NCI-H446 (cell line): Measurements from ENCODE around the gene RNF13.
A peak's percentile ranks its signal among the peaks of the same experiment; 100 is the strongest.

ENCODE experiments used
- DNase-seq, 2 experiments: peaks; one replicate each; lab custom pipeline; 2025; lab: John Stamatoyannopoulos, UW

Gene RNF13, protein sequence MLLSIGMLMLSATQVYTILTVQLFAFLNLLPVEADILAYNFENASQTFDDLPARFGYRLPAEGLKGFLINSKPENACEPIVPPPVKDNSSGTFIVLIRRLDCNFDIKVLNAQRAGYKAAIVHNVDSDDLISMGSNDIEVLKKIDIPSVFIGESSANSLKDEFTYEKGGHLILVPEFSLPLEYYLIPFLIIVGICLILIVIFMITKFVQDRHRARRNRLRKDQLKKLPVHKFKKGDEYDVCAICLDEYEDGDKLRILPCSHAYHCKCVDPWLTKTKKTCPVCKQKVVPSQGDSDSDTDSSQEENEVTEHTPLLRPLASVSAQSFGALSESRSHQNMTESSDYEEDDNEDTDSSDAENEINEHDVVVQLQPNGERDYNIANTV

DNA sequence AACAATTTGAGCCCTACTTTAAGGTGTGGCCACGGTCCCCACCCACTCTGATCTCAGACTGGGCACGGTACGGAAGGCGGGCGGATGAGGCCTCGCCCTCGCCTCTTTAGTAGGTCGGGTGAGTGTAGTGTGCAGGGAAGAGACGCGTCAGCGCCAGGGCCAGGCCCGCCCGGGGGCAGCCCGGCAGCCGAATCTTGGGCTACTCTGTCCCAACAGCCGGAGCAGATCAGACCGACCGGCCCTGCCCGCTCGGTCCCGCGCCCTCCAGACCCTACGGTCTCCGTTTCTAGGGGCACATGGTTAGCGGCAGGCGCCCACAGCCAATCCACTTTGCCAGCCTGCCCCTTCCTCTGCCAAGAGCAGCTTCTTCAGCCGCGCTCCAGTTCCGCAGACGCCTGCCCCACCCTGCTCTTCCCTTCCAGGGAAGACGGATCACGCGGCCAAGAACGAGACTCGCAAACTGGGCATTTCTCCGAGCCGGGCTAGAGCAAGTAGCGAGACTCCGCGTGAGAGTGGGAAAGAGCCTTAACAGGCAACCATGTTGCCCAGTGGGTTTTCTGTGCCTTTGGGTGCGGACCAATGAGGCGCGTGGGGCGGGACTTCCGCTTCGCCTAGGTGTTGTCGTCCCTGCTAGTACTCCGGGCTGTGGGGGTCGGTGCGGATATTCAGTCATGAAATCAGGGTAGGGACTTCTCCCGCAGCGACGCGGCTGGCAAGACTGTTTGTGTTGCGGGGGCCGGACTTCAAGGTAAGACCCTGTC is at the start of gene RNF13:
RNF13 (plus strand) TSS at position 610 of the 761 bp plus-strand sequence. CDS start 32,812 bp downstream, outside the sequence.
- DNase-seq: peak; percentile 95 to 98

DNA sequence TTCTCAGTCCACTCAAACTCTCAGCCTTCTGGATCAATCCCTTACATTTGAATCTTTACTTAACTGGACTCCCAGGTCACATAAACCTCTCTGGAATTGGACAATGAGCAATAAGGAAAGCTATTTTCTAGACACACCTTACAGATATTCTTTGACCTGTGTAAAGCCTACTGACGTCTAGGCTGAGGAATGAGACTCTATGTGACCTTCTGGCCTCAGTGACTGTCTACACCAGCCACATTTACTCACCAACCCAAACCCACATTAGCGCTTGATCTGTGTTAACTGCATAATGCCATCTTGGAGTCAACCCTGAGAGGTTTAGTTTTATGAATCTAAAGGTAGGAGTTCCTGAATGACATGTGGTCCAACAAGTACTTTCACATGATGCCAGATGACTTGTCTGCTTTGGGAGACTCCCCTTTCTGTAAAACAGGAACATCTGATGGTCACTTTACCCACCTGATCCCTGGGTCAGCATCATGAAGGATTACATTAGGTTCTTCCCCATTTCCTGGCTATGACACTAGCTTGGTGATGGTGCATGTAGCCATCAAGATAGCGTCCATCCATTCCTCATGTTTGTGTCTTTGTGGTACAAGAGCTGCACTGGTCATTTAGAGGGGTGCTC is 49.3 kb upstream of the RNF13 start:
- DNase-seq: no peak

DNA sequence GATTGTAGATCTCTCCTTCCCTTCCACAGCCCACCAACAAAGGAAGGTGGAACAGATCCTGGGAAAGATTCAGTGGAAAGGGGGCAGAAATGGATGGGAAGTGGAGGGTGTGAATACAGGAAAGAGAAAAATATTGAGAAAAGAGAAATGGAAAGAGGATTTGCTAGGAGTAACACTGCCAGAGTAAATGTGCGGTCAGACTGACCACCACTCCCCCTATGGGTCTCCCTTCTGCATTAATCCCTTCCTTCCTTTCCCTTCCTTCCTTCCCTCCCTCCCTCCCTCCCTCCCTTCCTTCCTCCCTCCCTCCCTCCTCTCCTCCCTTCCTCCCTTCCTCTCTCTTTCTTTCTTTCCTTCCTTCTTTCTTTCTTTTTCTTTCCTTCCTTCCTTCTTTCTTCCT is 48.7 kb upstream of the RNF13 start:
- no peak for DNase-seq

DNA sequence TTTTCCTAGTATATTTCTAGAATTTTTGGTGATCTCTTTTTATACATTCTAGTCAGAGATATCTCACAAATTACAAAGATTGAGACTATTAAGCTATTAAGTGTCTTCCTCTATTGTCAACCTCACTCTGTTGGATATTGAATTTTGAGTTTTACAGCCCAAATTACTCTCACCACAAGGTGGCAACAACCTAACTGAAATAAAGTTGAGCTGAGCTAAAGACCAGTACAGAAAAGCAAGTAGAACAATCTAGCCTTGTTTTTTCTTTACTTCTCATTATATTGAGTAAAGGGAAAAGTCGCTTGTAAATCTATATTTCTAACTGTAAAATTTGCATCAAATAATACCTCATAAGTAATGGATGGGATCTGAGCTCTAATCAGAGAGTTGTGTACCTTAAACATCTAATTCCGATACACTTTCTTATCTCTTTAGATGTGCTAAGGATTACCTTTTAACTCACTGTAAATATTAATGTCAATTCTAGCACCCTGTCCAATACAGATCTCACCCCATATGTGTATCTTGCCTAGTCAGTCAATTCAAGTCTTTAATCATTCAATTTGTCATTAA is 47.2 kb upstream of the RNF13 start:
- peak; percentile 17 to 43 for DNase-seq

DNA sequence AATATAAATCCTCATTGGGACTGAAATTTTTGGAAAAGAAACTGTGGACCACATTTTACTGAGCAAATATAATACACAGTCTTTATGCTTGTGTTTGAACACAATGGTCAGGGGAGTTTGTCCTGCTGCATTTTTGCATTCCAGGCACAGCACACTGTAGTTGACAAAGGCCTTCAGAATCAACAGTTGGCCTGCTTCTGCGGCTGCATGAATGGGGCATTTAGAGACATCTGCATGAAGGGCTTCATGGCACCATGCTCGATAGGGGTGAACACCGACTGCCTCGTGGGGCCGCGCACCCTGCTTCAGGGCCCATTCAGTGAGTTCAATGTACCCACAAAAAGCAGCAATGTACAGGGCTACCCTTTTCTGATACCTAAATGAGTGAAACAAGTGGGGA is 45.3 kb upstream of the RNF13 start:
- no peak for DNase-seq

DNA sequence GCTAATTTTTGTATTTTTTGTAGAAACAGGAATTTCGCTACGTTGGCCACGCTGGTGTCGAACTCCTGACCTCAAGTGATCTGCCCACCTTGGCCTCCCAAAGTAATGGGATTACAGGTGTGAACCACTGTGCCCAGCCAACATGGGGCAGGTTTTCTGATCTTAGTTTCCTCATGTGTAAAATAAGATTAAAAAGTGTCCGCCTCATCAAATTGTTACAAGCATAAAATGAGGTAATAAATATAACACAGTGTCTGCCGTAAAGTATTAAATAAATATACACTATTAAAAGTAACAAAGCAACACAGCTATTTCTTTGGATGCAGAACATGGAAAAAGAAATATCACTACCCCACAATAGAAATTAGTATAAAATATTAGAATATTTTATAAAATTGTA is 44.3 kb upstream of the RNF13 start:
- DNase-seq: no peak

DNA sequence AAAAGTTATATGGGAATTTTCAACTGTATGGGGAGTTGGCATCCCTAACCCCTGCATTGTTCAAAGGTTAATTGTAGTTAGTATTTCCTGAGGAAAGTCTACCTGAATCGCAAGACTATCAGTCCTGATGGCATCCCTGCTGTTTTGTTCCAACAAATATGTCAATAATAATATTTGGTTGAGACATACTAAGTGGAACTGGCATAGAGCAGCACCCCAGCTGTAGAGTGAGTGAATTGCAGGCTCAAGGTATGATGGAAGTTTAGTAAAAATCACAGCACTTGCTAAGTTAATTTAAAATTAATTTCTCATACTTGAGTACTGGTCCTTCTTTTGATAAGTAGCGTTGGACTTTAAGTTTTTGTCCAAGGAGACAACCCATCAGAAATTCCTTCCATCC is 42.8 kb upstream of the RNF13 start:
- DNase-seq: no peak

DNA sequence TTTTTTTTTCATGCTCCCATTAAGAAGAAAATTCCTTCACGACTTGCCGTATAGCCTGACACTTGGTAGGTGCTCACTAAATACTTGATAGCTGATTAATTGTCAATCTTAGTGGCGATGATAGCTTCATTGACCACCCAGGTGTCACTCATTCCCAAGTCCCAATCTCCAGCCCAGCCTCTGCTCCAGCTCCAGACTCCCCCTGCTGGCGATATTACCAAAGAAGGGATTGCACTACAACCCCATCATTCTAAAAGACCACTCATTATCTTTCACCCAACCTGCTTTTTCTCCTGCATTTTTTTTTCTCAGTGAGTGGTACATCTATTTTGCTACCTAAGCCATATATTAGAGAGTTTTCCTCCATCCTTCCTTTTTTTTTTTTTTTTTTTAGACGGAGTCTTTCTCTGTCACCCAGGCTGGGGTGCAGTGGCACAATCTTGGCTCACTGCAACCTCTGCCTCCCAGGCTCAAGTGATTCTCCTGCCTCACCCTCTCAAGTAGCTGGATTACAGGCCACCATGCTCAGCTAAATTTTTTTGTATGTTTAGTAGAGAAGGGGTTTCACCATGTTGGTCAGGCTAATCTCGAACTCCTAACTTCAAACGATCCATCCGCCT is 41.3 kb upstream of the RNF13 start:
- DNase-seq: peak; percentile 6 to 66

DNA sequence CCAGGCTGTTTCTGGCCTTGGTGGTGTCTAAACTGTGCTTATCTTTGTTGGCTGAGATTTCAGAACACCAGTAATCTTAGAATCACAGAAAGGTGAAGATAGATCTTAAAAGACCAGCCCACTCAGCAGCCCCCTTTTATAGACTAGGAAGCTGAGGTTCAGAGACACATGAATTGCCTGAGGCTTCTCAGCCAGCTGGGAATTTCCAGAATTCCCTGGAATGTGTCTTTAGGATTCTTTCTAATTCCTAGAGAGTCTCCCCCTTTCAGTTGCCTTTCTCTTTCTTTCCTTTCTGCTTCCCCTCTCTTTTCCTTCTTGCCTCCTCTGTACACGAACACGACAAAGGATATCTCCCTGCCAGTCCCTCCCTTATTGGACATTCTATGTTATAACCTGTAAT is 40.2 kb upstream of the RNF13 start:
- DNase-seq: no peak

DNA sequence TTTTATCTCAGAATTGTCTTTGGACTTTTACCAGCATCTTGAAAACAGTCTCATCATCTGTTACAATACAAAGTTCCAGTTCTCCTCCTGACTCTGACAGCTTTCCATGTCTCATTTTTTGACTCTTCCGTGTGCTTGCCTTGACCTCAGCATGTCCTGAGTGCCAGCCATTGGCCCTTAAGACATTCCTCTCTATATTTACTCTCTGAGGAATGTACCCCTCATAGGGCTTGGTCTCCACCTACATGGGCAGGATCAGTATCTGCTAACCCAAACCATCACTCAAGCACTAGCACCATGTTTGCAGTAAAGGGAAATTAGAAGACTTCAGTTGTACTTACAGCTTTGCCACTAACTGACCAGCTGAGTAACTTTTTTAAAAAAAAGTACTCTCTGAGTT is 36.8 kb upstream of the RNF13 start:
- no peak for DNase-seq

DNA sequence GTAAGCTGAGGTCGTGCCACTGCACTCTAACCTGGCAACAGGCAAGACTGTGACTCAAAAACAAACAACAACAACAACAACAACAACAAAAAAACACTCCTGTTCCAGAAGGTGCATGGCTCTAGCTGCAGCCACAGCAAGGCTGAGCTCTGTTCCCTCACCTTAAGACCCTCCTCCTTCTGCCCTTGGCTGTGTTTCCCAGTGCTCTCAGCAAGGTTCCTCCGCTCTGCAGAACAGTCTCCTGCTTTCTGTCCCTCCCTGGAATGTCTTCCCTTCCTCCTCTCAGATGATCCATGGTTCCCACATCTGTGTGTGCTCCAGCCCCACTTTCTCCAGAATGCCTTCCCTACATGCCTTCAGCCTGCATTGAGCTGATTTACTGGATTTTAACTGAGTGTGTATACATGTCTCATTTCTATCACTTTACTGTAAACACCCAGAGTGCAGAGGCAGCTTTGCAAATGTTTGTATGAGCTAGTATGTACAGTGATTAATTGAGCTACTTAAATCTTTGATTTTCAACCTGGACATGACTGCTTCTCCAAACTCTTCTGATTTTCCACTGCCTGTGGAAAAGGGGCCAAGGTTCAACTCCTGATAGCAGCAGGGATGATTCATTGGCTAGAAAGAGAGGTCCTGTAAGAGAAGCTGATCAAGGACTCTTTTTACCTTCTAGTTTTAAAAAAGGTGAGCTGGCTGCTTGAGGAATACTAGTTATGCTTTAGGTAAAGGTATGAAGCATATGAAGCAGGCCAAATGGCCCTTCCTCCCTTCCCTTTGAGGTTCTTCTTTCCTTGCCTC is 35.4 kb upstream of the RNF13 start:
- no peak for DNase-seq

DNA sequence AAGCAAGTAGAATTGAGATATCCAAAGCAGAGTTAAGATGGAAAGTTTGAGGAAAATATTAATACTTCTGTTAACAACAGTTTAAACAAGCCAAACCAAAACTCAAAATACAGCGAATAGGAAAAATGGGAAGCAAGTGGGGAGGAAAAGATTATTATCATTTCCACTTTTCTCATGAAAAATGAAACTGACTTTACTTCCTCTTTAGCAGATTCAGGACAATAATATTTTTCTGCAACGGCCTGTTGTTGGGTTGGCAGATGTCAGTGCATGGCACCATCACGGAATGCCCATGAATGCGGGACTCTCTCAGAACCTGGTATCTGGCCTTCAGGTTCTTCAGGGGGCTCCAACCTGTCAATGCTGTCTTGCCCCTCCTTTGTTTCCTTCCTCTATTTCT is 31.8 kb upstream of the RNF13 start:
- DNase-seq: no peak

DNA sequence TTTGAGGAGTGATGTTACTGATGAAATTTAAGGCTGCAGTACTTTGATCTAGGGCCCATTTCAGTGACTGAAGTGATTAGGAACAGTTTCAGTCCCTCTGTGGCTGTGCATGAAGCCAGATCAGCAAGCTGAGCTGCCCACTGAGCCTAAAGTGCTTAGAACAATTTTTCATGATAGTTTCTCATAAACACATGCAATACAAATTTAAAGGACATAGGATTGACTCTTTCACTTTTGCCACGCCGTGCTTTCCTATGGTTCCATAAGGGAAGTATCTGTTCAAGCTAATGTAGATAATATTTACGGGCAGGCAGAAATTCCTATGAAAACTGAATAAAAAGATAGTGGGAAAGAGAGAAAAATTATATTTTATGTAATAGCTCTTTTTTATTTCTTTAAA is 31.3 kb upstream of the RNF13 start:
- DNase-seq: no peak

DNA sequence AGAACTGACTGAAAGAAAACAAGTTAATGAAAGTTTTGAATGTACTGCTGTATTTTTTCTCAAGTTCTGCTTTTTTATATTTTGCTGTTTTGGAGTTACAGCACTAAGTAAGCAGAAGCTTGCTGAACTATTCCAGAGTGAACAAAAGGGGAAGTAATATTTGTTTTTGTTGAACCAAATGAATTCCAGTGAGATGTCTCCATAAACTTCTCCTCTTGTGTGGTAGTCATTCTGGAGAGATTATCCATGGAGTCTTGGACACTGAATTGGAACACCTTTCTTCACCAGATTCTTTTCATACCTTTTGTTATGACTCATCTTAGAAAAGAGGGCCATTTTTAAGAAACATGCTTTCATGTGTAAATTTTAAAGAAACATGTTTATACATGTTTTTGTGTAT is 29.4 kb upstream of the RNF13 start:
- DNase-seq: no peak

DNA sequence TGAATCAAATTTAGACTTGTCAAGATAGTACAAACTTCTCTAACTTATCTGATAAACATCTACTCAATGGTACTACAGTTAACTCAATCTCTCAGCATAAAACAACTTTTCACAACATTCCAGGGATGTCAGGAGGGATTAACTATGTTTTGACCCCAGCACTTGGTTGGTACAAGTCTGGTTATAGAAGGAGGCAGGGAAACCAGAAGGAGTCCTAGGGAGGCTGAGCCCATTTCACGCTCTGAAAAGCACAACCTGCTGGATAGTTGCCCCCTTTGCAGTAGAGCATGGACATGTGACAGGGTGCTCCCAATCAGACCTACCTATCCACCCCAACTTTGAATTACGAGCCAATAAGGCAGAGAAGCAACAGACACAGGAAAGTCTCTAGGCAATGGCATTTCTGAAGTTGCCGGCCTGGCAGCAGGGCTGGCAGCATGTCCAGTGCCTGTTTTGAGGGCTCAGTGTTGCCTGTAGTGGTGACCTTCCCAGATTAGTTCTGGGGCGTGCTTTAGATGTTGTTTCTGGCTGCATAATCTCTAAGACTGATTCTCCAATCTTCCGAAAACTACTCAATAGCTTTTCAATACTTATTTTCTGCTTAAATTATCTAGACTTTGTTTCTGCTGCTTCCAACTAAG is 28.8 kb upstream of the RNF13 start:
- no peak for DNase-seq

DNA sequence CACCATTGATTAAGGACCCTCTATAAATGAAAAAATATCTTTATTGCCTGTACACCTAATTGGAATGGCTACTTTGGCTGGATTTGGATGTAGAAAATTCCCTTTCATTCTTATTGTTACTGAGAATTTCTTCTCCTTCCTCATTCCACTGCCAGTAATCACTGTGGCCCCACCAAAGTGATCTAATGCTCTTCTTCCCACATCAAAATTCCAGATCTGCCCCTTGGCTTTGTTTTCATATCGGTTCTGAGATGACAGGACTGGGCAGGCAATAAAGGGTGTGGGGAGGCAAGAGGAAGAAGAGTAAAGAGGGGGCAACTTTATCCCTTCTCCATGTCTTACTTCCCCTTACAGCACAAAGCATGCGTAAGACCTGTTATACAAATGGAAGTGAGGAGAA is 22.7 kb upstream of the RNF13 start:
- DNase-seq: no peak

DNA sequence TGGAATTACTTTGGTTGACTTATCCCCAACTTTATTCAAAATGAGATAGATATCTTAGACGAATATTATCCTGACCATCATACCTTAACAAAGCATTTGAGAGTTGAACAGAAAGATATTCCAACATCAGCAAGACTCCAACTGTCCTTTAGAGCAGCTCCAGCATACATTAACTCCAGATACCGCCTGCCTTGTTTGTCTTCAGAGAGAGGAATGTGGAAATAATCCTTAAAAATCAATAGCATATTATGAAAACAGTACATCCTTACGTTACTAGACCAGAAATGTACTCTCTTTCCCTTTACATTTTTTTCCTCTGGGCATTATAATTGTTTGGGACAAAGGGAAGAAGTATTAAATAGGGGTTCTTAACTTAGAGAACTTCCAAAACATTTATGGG is 22.3 kb upstream of the RNF13 start:
- DNase-seq: no peak

DNA sequence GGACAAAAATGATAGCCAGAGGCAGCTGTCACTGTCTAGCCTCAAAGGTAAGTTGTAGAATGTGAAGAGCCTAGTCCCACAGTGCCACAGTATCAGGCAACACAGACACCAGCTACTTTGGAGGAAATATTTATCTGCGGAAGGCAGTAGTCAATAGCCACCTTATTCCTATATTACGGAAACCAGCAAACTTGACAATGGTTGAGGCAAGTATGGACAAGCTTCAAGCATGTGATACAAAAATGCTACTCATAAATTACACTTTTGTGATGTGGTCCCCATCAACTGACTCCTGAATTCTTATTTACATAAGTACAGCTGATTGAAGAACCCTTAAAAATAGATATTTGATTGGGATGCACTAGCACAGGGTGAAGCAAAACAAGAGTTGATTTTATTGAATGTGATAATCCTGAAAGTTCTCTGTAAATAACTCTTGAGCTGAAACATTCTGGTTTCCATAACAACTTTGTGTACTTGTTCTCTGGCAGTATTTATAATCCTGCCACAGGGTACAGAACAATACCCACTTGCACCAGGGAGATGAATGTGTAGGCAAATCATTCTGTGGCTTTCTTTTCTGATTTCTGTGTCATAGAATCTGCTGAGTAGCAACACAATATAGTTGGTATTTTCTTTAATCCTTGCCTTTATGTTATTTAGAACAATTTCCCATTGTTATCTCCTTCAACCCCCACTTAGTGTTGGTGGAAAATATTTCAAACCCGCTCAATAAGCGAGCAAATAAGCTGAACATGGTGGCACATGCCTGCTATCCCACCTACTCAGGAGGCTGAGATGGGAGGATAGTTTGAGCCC is 20.4 kb upstream of the RNF13 start, which contains the start of gene ANKUB1:
ANKUB1 (minus strand) TSS at position 103 of the 819 bp plus-strand sequence. CDS start 188 bp downstream, outside the sequence.
- DNase-seq: no peak

DNA sequence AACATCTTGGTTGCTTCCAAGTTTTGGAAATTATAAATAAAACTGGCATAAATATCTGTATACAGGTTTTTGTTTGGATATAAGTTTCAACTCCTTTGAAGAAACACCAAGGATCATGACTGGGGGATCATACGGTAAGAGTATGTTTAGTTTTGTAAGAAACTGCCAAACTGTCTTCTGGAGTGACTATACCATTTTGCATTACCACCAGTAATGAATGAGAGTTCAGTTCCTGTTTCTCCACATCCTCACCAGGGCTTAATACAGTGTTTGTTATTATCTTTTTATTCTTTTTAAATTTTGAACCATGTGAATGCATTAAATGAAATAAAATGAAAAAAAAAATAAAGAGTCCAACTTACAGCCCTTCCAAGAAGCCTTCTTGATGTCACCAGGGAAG is 17.0 kb upstream of the RNF13 start:
- DNase-seq: no peak

DNA sequence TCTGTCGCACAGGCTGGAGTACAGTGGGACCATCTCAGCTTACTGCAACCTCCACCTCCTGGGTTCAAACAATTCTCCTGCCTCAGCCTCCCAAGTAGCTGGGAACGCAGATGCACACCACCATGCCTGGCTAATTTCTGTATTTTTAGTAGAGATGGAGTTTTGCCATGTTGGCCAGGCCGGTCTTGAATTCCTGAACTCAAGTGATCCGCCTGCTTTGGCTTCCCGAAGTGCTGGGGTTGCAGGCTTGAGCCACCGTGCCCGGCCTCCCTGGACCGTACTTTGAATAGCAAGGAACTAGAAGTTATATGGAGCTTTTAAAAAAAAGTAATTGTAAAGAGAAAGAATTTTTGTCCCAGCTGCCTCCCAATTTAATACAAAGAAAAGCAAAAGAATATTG is 12.3 kb upstream of the RNF13 start:
- no peak for DNase-seq
